Bronchial epithelial cell (primary cell): ENCODE data around the gene FAT1. TPM values are rescaled to one million over a fixed set of nuclear protein-coding genes. Genes with fewer than 3 reads are reported as not detected.
A peak's percentile ranks its signal among the peaks of the same experiment; 100 is the strongest.

Experiments
- DNase-seq: peaks from one replicate; pipeline ENCODE4 v3.0.0-alpha.2; 2010; ENCODE audit warnings: low read depth
- FAIRE-seq: peaks from 2 replicates; lab custom pipeline; 2011; peaks lifted over from hg19 to GRCh38; lab: Jason Lieb, UNC
- H3K27me3 ChIP-seq: 2 replicates; pipeline ENCODE4 v1.5.1; 2011; ENCODE audit warnings: low read length; ENCODE audit not compliant: control insufficient read depth, insufficient read depth
- H3K36me3 ChIP-seq: 2 replicates; pipeline ENCODE4 v1.5.1; 2011; ENCODE audit warnings: low read length; ENCODE audit not compliant: control insufficient read depth, insufficient read depth
- H3K4me3 ChIP-seq: 2 replicates; pipeline ENCODE4 v1.5.1; 2011; ENCODE audit warnings: mild to moderate bottlenecking, low read depth, low read length, control low read depth
- total RNA-seq: library from RNA; depleted of rRNA; stranded (reverse); fragments of >200 nt; gene quantifications from 2 replicates; pipeline ENCODE4 v1.2.1, GENCODE V29; 2014
- TF ChIP-seq, protein P1 (sequence below): IDR thresholded peaks from 2 replicates; pipeline ENCODE4 v1.5.1; 2011; ENCODE audit warnings: mild to moderate bottlenecking, moderate library complexity, low read length, control low read depth, inconsistent platforms; ENCODE audit not compliant: insufficient read depth, severe bottlenecking

Gene FAT1
- total RNA-seq, 1 donor from 2014 or later = 237 TPM

DNA sequence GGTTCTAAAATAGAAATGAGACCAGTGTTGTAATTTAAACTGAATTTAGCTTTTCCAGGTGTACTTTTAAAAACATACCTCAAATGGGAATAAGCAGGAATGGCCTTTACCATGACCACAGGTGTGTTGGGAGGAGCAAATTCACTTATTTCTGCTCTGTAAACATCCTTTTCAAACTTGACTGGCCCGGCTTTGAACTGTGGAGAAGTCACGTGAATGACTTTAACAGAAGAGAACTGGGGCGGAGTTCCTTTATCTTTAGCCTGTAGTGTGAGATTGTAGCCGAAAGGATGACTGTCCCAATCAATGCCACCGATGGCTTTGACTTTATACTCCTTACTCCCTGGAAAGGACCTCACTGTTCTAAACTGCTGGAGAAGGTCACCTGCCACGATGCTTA is 15.1 kb downstream of the FAT1 start:
- Histone ChIP-seq H3K27me3 (no peaks in the 10 kb centered on the region), H3K4me3 (no peak overlapping the region), H3K36me3 (peaks cover 28% of the 10 kb centered on the region)
- FAIRE-seq (no peak), DNase-seq (no peak)
- TF ChIP-seq, protein P1, sequence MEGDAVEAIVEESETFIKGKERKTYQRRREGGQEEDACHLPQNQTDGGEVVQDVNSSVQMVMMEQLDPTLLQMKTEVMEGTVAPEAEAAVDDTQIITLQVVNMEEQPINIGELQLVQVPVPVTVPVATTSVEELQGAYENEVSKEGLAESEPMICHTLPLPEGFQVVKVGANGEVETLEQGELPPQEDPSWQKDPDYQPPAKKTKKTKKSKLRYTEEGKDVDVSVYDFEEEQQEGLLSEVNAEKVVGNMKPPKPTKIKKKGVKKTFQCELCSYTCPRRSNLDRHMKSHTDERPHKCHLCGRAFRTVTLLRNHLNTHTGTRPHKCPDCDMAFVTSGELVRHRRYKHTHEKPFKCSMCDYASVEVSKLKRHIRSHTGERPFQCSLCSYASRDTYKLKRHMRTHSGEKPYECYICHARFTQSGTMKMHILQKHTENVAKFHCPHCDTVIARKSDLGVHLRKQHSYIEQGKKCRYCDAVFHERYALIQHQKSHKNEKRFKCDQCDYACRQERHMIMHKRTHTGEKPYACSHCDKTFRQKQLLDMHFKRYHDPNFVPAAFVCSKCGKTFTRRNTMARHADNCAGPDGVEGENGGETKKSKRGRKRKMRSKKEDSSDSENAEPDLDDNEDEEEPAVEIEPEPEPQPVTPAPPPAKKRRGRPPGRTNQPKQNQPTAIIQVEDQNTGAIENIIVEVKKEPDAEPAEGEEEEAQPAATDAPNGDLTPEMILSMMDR = no peak

DNA sequence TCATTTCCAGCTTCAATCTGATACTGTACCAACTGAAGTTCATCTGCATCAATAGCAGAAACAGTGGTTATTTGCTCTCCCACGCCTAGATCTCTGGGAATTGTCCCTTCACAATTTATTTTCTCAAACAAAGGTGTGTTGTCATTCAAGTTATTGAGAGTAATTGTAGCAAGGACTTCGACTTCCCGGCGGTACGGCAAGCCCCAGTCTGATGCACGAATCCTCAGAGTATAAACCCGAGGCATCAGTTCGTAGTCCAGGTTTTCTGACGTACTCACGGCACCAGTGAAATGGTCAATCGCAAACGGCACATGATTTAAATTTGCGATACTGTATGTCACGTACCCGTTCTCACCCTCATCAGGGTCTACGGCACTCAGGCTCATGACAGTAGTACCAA is 15.7 kb downstream of the FAT1 start:
- FAIRE-seq = no peak

DNA sequence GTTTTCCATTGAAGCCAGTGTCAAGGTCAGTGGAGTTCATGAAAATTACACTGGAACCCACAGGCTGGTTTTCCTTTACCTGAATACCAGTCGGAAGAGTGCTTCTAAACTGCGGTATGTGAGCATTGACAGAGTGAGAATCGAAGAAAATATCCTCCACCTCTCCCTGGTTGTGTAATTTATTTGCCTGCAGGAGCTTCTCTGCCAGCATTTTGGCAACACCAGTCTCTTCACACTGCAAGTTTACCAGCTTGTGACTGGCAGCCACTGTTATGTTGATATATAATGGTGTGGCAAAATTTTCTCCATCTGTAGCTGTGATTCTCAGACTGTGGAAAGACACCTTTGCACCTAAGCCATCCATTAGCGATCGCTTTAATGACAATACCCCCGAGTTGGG is 16.1 kb downstream of the FAT1 start:
- peaks cover 32% of the 10 kb centered on the region for H3K36me3 ChIP-seq

More for the DNA sequence above, 15.7 kb downstream of the FAT1 start:
- no peak for DNase-seq
- no peaks in the 10 kb centered on the region for H3K27me3 ChIP-seq
- peaks cover 30% of the 10 kb centered on the region for H3K36me3 ChIP-seq
- no peak overlapping the region for H3K4me3 ChIP-seq
- TF ChIP-seq, protein P1 = no peak

DNA sequence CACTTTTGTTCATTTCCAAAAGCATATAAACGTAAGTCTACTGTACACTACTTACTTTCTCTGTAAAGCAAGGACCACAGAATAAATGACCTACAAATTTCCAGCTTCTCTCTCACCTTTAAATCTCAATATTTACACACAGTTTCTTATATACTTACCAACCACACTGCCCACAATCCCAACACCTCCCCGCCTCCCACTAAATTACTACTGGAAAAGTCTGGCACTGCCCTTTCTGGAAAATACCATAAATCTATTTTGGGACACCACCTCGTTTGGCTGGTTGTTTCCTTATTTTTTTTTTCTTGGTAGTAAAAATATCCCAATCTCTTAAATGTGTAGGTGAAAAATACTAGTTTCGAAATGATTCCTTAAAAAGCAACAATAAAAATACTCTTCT is 19.6 kb downstream of the FAT1 start:
- TF ChIP-seq, protein P1 = no peak
- Histone ChIP-seq H3K27me3 (no peaks in the 10 kb centered on the region), H3K4me3 (no peak overlapping the region), H3K36me3 (peaks cover 27% of the 10 kb centered on the region)
- no peak for FAIRE-seq
- DNase-seq = no peak

More for the DNA sequence above, 16.1 kb downstream of the FAT1 start:
- no peak for DNase-seq
- FAIRE-seq = peak; percentile 32
- no peak overlapping the region for H3K4me3 ChIP-seq
- no peaks in the 10 kb centered on the region for H3K27me3 ChIP-seq
- TF ChIP-seq, protein P1 = no peak

DNA sequence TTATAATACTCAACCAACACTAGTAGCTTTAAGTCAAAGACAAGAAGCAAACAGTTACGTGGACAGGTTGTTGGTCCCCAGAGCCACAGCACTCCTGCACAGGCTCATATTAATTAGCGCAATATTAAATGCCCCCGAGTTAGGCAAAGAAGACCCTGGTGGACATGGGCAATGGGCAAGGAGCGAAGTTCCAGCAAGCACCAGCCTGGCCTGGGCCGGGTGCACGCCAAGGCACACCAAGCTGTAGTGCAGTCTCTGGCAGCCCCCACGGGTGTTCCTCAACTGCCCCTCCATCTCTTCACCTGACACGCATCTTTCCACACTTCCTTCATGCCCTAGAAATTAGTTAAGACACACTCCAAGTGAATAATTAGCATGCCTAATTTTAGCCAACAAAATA is 20.1 kb downstream of the FAT1 start:
- H3K36me3 ChIP-seq = peaks cover 25% of the 10 kb centered on the region
- H3K4me3 ChIP-seq = no peak overlapping the region
- no peak for FAIRE-seq
- no peak for DNase-seq
- TF ChIP-seq, protein P1 = no peak
- no peaks in the 10 kb centered on the region for H3K27me3 ChIP-seq

DNA sequence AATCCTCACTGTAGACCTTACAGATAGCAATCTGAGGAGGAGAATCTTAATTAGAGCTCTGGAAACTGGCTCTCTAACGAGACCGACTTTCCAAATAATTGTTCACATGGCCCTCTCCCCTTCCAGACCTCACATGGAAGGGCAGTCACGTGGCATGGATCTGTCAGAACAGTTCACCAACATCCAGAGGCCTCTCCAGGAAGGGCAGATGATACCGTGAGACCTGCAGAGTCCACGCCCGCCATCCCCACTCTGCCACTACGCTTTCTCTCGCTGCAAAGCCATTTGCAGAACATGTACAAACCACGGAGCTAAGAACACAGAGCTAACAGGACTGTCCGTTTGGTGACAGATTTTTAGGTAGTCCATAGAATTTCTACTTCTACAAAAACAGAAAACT is 20.7 kb downstream of the FAT1 start:
- FAIRE-seq (no peak), DNase-seq (no peak)
- Histone ChIP-seq H3K36me3 (peaks cover 25% of the 10 kb centered on the region), H3K4me3 (no peak overlapping the region), H3K27me3 (no peaks in the 10 kb centered on the region)
- TF ChIP-seq, protein P1 = no peak
